SK-N-SH treated with all-trans-retinoic acid at 6 μM for 48 hours (cell line): ENCODE results near the gene IKZF3.

ENCODE experiments used
- ARNTL ChIP-seq: fragments of 450-650 bp; formaldehyde crosslinking; IDR thresholded peaks from 2 replicates; pipeline ENCODE4 v1.5.0; 2020; ENCODE audit warnings: low read depth, mild to moderate bottlenecking, moderate library complexity, borderline replicate concordance
- CREB5 ChIP-seq: fragments of 250-450 bp; sonication (Bioruptor Pico); IDR thresholded peaks from 2 replicates; pipeline ENCODE4 v1.5.1; 2020; ENCODE audit warnings: low read depth, mild to moderate bottlenecking, moderate library complexity
- CSDC2 ChIP-seq: fragments of 250-450 bp; sonication (Bioruptor Pico); IDR thresholded peaks from 2 replicates; pipeline ENCODE4 v1.5.0; 2020; ENCODE audit warnings: mild to moderate bottlenecking, moderate library complexity
- TOX ChIP-seq: fragments of 250-450 bp; sonication (Bioruptor Pico); IDR thresholded peaks from 2 replicates; pipeline ENCODE4 v1.8.0; 2021; ENCODE audit warnings: mild to moderate bottlenecking, moderate library complexity, borderline replicate concordance
- ZFP30 ChIP-seq: fragments of 450-650 bp; formaldehyde crosslinking; IDR thresholded peaks from 2 replicates; pipeline ENCODE4 v1.5.0; 2022; ENCODE audit warnings: mild to moderate bottlenecking, moderate library complexity

- no peak for TF ChIP-seq TOX (CRISPR knock-in tag)
- TF ChIP-seq CREB5 (CRISPR knock-in tag): no peak
- no peak for TF ChIP-seq ARNTL (CRISPR knock-in tag)
- no peak for TF ChIP-seq CSDC2
- TF ChIP-seq ZFP30 (CRISPR knock-in tag): no peak
These were observed 124.9 kb downstream of the IKZF3 start for GRCh38 chr17:39738983-39739884.
